GM18499 (cell line): ENCODE measurements around the gene SLC66A2.

ENCODE experiments used
- ATAC-seq: cut with Tn5 transposase; IDR thresholded peaks from one replicate; pipeline ENCODE4 v1.9.1; 2021; ENCODE audit warnings: moderate number of reproducible peaks; ENCODE audit not compliant: insufficient read depth, unreplicated experiment

The SLC66A2 gene

GRCh38 chr18:79940126-79940813 lies 11.2 kb downstream of the SLC66A2 start:
- ATAC-seq = no peak

DNA sequence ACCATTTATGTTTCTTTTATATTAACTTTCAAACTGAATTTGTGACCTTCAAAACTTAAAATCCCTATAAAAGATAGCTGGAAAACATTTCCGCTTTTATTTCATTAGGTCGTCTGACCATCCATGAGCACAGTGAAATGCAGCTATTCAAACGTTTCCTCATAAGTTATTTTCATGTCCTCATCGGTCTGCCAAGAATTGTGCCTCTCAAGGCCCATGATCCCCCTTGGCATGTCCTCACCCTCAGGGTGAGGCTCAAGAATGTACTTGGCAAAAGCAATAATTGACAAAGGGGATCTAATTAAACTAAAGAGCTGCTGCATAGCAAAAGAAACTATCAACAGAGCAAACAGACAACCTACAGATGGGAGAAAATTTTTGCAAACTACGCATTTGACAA lies 12.4 kb downstream of the SLC66A2 start:
- no peak for ATAC-seq

- ATAC-seq = no peak
These were observed 13.3 kb downstream of the SLC66A2 start for GRCh38 chr18:79938196-79938595.

- ATAC-seq = no peak
These were observed 14.2 kb downstream of the SLC66A2 start for GRCh38 chr18:79937103-79937860.

DNA sequence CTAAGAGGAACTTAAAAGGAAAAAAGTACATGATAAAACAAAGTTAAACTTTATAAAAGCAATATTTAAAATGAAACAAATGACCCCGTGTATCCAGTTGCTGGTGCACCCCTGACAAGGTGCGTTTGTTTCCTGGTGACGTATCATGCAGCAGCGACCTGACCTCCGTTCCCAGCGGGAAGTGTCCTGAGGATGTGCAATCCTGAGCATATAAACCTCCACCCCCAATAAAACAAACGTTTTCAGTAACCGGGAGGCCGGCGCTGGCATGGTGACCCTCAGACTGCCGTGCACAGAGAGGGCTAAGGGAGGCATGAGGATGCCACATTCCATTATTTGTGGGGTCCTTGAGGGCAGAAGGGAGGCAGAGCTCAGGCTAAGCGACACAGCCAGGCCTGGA lies 14.8 kb downstream of the SLC66A2 start:
- ATAC-seq = no peak

GRCh38 chr18:79935925-79936324 lies 15.5 kb downstream of the SLC66A2 start:
- ATAC-seq = no peak

DNA sequence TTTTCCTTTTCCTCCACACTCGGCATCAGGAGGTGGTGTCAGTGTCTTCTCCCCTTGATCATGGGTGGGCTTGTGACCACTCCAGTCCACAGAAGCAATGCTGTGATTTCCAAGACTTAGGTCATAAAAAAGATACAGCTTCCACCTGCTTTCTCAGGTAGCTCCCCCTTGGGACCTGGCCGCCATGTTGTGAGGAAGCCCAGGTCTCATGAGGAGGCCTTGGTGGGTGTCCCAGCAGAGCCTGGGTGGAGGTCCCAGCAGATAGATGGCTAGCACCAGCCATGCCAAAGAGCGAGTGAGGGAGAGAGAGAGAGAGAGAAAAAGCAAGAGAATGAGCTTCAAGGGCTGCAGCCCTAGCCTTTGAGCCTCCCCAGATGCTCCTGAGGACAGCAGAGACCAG lies 16.0 kb downstream of the SLC66A2 start:
- no peak for ATAC-seq

DNA sequence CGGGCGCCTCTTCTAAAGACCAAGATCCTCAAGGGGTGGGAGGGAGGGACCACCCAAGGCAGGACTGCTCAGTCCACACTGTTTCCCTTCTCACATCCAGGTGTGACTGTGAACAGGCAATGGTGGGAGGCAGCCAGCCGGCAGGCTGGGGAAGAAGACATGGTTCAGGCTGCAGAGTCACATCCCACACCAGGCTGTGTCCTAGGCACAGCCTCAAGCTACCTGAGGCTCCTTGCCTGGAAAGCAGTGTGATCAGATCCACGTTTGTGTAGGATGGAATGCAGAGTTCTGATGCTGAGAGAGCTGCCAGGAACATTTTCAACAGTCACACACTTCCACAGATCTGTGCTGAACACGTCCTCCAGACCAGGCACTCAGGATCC lies 16.4 kb downstream of the SLC66A2 start:
- ATAC-seq = no peak

DNA sequence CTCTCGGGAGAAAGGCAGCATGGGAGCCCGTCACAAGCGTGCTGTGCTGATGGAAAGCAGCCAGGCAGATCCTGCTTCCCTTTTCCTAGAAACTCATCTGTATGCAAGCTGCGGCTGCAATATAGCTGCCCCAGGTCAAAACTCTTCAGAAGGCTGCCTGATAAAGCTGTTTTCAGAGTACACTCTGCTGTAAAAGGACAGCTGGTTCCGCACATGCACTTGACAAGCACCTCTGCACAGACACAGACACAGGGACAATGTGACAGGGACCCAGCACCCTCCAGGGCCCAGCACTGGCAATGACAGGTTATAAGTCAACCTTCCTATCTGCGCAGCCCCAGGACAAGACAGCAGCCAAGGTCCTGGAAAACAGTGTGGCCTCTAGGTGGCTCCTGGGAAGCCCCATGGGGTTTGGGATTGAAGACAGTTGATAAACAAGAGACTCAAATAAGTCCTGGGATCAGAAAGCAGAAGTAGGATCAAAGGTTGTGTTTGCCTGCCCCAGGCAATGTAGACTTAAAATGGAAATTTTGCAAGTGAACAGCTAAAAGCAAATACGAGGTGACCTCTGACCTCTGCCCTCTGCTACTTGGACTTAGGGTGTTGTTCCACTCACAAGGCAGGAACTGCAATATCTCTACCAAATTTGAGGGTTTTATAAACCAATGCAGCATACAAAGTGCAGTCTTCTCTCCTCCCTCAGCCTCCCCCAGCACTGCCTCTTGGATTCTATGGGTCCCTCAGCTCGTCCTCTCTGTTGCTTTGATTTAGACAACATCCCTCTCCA lies 16.9 kb downstream of the SLC66A2 start:
- ATAC-seq = no peak

DNA sequence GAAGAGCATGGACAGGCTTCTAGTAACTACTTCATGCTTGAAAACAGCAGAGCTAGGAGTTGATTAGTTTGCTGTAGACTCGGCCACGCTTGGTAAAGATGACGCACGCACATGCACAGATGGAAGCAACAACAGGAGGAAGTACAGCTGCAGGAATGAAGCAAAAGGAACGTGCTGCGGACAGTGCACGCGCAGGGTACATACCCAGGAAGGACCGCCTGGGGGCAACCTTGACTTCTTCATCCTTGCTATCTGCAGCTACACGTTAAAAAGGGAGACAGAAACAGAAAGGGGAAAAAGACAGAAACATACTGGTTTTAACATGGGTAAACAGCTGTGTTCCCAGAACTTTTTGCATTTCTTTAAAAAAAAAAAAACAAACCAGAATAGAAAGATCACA lies 17.7 kb downstream of the SLC66A2 start:
- no peak for ATAC-seq

- no peak for ATAC-seq
These were observed 18.5 kb downstream of the SLC66A2 start for GRCh38 chr18:79932907-79933306.

GRCh38 chr18:79931475-79931874 lies 20.0 kb downstream of the SLC66A2 start:
- no peak for ATAC-seq

GRCh38 chr18:79930020-79930642 lies 21.3 kb downstream of the SLC66A2 start:
- ATAC-seq = no peak

- no peak for ATAC-seq
These were observed 22.9 kb downstream of the SLC66A2 start for GRCh38 chr18:79928563-79928960.

- ATAC-seq = no peak
These were observed 23.6 kb downstream of the SLC66A2 start for GRCh38 chr18:79927607-79928562.

DNA sequence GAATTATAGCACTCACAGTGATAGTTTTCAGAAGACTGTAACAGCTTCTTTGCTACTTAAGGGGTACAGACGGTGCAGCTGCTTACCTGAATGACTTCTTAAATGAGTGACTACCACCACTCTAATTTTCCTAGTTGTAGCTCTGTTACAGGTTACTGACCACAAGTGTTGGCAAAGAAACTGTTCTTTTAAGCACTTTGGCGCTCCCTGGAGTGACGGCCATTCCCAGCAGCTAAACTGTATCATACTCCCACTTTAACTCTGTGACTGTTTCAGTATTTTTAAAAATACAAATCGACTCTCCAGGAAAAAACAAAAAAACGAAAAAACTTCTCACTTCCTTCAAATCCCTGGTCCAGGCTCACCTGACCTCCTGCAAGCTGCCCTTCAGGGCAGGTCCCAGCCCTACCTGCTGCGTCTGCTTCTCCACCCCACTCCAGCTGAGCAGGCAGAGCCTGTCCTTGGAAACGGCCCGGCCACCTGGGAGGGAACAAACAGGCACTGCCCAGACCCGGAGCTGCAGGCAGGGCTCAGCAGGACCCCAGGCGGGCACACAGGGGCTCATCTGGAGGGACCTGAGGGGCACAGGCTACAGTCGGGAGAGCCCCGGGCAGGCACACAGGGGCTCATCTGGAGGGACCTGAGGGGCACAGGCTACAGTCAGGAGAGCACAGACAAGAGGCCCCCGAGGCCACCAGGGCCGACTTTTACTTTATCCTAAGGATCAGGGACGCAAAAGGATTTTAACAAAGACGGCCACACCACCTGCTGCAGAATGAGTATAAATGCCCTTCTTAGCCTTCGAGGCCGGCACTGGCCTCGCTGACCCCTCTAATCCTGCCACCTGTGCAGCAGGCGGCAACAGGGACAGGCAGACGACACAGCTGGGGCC lies 24.5 kb downstream of the SLC66A2 start:
- no peak for ATAC-seq

DNA sequence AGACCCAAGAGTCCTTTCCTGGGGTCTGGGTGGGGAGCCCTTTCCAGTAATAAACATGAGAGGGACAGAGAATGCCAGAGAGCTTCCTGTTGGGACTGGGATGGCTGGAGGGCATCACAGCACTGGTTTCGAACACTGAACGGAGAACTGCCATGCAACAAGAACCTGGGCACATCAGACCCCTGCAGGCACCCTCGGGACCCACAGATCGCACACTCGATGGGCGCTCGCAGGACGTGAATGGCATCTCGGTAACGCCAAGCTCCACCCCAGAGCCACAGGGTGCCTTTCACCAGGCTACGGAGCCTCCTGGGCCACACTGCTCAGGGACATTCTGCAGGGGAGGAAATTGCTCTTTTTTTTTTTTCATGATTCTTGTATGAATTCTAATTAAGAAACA lies 25.1 kb downstream of the SLC66A2 start:
- no peak for ATAC-seq

- no peak for ATAC-seq
These were observed 26.4 kb downstream of the SLC66A2 start for GRCh38 chr18:79924814-79925731.
